Adipose tissue (tissue), 3 donors: Measurements from ENCODE around the gene MB21D2. TPM values are rescaled to one million over a fixed set of nuclear protein-coding genes. Genes with fewer than 3 reads are reported as not detected.
"Not testable (repeated sequence)": the region's sequence is repeated elsewhere in the genome, so short reads cannot be mapped to it uniquely, and the experiment has no call there.

Experiments used
- H3K27ac ChIP-seq: one replicate; pipeline ENCODE4 v1.5.1; 2013; ENCODE audit warnings: low read depth, low read length
- WGBS, 3 donors: extraction: QIAGEN DNeasy Blood & Tissue Kit; methylation state at CpG; one replicate each; pipeline ENCODE4 v1.1.7; 2013; 5-methylcytosine and 5-hydroxymethylcytosine counted together
- polyA plus RNA-seq, 3 donors: library from polyadenylated mRNA; stranded (reverse); fragments of 200-250 nt; gene quantifications; one replicate each; pipeline ENCODE4 v1.2.3, GENCODE V29; 2013
- donor health status: healthy with polysubstance abuse.
- donor health status: Bipolar disorder and iron deficiency.
- donor health status: healthy.

The MB21D2 gene
- polyA plus RNA-seq, 3 donors: 0.56 to 5.0 (median 4.6) TPM

DNA sequence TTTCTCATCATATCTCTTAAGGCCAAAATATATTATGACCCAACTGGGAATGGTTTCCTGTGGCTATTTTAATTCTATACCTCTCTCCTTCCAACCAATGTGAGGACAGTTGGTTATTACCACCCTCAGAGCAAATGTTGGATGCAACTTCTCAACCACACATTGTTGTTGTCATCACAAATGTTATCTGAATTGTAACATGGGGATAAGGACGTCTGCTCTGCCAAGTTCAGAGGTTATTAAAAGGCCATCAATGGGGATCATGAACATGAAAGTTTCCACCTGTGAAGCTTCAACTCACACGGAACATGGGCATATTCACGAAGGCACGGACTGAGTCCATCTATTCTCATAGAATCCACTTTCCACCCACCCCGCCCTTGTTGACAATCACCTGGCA is 46.8 kb downstream of the MB21D2 start:
- 86 to 90% (median 89%) methylated on average over 5 of the region's 5 CpGs for WGBS, 3 donors
- no peak overlapping the region for H3K27ac ChIP-seq

DNA sequence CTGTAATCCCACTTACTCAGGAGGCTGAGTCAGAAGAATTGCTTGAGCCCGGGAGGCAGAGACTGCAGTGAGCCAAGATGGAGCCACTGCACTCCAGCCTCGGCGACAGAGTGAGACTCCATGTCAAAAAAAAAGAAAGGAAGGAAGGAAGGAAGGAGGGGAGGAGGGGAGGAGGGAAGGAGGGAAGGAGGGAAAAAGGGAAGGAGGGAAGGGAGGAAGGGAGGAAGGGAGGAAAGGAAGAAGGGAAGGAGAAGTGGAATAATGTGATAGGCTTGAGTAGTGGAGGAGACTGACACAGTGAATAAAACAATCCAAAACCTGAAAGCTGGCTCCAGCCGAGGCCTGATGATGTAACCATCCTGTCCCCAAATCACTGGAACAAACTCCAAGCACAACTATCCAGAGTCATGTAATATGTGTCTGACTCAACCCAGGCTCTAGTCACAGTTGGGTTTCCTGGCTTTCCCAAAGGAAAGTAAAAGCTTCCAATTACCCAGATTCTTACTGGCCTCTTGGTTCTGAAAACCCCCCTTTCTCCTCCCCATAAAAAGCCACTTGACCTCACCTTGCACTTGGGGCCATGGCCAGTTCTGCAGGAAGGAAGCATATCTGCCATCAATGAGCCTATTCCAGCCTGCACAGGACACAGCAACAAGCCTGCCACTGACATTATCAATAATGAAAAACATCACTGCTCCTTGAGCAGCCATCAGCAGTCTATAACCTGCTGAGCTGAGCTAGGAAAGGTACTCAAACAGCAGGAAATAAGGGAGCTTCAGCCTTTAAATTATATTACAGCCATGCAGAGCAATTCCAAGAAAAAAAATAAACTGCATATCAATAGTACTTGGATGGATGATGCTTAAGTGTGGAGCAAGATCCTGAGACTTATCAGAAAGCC is 48.3 kb downstream of the MB21D2 start:
- H3K27ac ChIP-seq: no peak overlapping the region
- WGBS, 3 donors: 64 to 96% (median 74%) methylated on average over 4 of the region's 4 CpGs

DNA sequence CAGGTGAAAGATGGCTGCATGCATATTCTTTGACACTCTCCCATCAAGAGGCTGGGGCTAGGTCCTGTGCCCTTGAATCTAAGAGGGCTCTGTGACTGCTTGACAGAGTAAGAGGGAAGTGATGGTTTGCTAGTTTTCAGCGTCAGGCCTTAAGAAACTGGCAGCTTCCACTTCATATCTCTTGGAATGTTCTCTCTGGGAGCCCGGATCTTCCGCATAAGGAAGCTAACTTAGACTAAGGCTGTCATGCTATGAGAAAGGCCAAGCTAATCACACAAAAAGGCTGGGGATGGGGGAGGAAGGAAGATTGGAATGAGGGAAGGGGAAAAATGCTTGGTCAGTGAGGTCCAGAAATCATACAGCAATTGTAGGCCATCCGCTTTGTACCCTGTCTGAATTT is 50.0 kb downstream of the MB21D2 start:
- no peak overlapping the region for H3K27ac ChIP-seq
- WGBS, 3 donors: 75 to 90% (median 85%) methylated on average over 4 of the region's 4 CpGs

DNA sequence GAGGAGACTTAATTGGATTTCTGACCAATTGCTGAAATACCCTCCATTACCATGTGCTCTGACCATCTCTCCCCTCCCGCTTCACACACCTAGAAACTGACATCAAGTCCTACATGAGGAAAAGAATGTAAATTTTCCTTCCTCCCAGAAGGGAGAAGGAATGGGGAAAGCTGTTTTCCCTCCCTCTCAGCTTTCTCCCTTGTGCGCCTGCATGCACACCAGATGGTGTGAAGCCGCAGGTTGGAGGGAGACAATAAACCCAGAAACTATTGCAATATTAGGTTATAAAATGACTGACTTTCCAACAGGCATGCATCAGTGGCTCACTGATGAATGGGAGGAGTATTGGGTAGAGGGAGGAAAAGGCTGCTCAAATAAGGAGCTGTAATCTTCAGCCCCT is 50.9 kb downstream of the MB21D2 start:
- 95 to 99% (median 96%) methylated on average over 3 of the region's 3 CpGs for WGBS, 3 donors
- H3K27ac ChIP-seq: no peak overlapping the region

DNA sequence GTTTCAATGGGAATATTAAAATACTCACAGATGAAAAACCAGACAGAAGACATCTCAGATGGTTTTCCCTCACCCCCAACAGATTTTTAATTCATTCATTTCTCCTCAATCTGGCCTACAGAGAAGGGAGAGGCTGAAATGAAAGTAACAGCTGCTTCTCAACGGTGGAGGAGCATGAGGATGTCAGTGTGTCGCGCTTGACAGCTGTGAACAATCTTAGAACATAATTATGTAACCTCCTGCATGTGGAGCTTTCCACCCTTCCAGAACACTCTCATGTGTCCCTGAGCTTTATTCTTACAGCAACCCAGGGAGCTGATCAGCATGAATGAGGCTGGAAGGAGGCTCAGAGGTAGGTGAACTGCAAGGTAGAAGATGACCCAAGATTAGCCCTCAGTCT is 52.7 kb downstream of the MB21D2 start:
- WGBS, 3 donors: 36 to 80% (median 57%) methylated on average over 3 of the region's 3 CpGs
- no peak overlapping the region for H3K27ac ChIP-seq

DNA sequence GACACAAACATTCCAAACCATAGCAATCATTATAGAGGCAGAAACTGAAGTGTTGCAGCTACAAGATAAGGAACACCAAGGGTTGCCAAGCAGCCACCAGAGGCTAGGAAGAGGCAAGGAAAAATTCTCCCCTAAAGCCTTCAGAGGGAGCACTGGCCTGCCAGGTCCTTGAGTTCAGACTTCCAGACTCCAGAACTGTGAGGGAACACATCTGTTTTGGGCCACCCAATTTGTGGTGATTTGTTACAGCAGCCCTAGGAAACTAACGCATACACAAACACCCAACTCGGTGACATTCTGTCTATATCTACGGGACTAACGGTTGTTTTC is 54.6 kb downstream of the MB21D2 start:
- WGBS, 3 donors: 93 to 96% (median 94%) methylated on average over 4 of the region's 4 CpGs
- no peak overlapping the region for H3K27ac ChIP-seq

DNA sequence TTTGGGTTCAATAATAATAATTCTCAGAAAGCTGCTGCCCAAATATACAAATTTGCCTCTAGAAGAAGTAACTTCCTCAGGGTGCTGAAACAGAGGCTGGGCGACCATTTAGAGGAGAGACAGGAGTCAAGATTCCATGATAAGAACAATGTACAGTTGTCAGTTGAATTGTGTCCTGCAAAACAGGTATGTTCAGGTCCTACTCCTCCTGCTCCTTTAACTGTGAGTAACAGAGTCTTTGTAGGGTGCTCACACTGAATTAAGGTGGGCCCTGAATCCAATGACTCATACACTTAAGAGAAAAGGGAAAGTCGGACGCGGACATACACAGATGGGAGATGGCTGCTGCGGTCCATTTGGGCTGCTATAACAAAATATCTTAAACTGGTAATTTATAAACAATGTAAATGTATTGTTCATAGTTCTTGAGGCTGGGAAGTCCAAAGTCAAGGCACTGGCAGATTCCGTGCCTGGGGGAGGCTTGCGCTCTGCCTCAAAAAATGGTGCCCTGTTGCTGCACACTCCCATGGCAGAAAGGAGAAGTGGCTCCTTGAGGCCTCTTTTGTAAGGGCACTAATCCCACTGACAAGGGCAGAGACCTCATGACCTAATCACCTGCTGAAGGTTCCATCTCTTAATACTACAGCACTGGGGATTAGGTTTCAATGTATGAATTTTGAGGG is 55.1 kb downstream of the MB21D2 start:
- no peak overlapping the region for H3K27ac ChIP-seq
- WGBS, 3 donors: 96 to 98% (median 97%) methylated on average over 7 of the region's 7 CpGs

DNA sequence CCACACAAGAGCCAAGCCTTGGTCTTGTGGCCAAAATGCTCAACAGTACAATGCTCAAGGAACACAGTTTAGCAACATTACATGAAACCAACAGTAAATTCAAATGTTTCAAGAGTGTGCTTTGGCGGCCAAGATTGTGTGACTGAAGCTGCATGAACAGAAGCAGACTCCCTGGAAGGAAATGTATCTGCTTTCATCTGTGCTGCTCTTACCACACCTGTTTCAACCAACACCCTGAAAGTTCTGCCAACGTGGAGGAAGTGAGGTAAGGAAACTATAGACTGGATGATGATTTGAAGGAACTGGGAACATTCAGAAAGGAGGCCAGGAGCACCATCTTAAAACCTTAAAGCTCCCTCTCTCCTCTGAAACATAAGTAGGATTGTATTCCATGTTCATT is 55.7 kb downstream of the MB21D2 start:
- WGBS, 3 donors: 76 to 94% (median 80%) methylated on average over 2 of the region's 2 CpGs
- no peak overlapping the region for H3K27ac ChIP-seq

DNA sequence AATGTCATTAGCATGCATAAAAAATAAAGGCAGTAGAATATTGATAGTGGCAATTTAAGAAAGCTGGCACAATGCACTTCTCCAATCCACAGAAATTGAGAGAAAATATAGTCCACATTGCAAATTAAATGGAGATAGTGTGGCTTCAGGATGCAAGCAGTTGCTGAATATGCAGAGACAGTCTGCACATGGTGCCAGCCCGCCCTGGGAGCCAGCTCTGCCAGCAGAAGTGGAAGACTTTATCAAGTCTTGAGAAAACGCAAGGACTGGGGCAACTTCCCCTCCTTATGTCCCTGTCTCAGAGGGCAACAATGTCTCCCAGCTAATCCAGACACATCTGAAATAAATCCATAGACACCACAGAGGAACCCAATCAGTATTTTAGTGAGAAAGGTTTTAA is 57.2 kb downstream of the MB21D2 start:
- no peak overlapping the region for H3K27ac ChIP-seq
- 77 to 89% (median 84%) methylated on average over 2 of the region's 2 CpGs for WGBS, 3 donors

DNA sequence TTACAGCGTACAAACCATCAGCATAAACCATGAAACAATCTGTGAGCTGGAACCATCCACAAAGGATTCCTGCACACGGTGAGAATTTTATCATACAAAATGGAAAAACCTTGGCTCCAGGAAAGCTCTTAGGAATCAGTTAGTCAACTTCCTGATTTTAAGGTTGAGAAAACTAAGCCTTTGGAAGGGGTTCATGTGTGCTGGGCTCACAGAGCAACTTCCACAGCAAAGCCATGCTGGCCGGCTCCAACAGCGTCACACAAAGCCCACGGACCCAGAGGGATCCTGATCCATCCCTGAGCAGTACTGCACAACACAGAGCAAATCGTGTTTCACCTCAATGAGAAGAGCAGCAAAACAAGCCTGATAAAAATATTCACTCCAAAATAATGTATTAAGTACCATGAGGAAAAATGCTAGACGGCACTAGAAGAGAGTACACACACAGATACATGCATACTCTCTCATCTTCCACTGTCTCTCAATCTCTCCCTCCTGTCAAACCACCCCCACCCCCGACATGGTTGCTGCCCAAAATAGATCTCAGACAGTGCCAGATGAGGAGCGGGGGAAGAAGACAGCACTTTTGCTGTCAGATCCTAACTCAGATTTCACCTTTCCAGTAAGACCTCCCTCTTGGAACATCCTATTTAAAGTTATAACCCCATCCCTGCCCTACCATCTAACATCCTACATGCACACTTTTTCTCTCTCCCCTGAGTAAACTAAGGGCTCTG is 58.6 kb downstream of the MB21D2 start:
- WGBS, 3 donors: 66 to 78% (median 67%) methylated on average over 9 of the region's 9 CpGs
- no peak overlapping the region for H3K27ac ChIP-seq

DNA sequence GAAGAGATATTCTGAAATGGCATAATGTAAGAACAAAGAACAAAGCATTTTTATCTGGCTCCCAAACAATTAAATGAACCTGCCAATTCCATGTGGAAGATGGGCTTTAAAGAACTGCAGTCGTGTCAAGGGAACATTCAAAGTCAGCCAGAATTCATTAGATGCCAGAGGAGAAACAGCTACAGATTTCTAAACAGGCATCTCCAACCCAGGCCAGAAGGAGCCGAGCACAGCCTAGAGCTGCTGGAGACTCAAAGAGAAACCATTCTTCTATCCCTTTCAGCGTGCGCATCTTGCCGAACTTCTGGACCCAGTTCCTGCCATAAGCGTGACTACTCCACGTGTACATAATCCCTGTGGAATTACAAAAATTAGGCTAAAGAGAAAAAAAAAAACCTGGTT is 60.4 kb downstream of the MB21D2 start:
- H3K27ac ChIP-seq: no peak overlapping the region
- WGBS, 3 donors: 78 to 92% (median 84%) methylated on average over 7 of the region's 7 CpGs

DNA sequence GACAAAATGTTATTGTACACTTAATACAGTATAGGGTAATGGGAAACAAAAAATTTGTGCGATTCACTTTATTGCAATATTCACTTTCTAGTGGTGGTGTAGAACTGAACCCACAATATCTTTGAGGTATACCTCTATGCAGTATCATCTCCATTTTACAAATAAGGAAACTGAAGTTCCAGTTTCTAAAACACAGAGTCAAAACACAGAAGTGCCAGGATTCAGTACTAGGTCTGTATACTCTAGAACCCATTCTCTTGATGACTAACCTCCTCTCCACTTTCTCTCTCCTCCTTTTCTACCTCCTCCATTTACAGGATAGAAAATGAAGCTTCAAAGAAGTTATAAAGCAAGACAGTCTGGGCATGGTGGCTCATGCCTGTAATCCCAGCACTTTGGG is 62.2 kb downstream of the MB21D2 start:
- 100% methylated on average over 1 of the region's 1 CpG for WGBS, 3 donors
- no peak overlapping the region for H3K27ac ChIP-seq

DNA sequence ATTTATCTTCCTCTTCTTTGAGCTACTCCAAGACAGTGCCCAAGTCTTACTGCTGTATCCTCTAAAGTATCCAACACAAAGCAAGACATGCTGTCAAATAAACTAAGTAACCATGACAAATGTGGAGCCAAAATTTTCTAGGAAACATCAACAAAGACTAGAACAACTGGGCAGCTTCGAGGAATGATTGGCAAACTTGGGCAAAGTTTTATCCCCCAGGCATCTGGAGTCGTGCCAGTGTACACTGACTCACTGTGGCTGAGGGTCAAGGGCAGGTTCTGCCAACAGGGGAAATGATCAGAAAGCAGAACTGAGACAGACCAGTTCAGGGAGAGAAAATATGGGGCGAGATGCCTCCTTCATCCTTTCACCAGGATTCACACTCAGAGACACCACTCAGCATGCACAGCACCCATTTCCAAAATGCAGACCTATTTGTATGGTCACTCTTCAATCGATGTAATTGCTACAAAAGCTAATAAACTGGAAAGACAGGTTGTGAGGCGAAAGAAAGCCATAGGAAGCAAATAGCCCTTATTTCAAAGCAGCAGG is 65.8 kb downstream of the MB21D2 start:
- WGBS, 3 donors: 17 to 54% (median 51%) methylated on average over 5 of the region's 5 CpGs
- no peak overlapping the region for H3K27ac ChIP-seq

DNA sequence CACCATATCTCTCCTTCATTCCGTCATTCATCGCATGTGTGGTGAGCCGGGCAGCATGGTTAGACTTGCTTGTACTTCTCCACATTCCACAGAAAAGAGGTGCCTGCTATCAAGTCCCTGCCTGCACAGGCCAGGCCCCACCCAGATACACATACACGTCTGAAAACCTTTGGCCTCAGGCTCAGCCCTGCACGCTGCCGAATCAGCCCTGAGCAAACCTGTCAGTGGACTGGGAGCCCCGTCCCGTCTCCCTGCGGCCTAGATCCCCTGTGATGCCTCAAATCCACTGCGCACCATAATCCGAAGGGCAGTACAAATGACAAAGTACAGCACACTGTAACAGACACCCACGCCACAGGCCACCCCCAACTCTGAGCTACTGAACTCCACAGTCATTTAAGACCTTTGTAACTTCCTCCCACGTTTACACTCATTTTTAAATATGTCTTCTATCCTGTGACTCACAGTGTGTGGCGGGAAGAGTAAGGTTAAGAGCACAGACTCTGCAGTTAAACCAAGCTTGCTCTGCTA is 67.1 kb downstream of the MB21D2 start:
- WGBS, 3 donors: 82 to 85% (median 84%) methylated on average over 14 of the region's 14 CpGs
- no peak overlapping the region for H3K27ac ChIP-seq

DNA sequence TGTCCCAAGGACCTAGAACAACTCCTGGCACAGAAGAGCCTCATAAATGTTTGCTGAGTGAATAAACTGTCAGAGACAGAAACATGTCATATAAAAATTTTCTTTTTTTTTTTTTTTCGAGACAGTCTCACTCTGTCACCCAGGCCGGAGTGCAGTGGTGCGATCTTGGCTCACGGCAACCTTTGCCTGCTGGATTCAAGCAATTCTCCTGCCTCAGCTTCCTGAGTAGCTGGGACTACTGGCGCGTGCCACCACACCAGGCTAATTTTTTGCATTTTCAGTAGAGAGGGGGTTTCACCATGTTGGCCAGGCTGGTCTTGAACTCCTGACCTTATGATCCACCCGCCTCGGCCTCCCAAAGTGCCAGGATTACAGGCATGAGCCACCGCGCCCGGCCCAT is 67.8 kb downstream of the MB21D2 start:
- WGBS, 3 donors: 95 to 97% (median 96%) methylated on average over 11 of the region's 11 CpGs
- H3K27ac ChIP-seq: not testable (repeated sequence)

DNA sequence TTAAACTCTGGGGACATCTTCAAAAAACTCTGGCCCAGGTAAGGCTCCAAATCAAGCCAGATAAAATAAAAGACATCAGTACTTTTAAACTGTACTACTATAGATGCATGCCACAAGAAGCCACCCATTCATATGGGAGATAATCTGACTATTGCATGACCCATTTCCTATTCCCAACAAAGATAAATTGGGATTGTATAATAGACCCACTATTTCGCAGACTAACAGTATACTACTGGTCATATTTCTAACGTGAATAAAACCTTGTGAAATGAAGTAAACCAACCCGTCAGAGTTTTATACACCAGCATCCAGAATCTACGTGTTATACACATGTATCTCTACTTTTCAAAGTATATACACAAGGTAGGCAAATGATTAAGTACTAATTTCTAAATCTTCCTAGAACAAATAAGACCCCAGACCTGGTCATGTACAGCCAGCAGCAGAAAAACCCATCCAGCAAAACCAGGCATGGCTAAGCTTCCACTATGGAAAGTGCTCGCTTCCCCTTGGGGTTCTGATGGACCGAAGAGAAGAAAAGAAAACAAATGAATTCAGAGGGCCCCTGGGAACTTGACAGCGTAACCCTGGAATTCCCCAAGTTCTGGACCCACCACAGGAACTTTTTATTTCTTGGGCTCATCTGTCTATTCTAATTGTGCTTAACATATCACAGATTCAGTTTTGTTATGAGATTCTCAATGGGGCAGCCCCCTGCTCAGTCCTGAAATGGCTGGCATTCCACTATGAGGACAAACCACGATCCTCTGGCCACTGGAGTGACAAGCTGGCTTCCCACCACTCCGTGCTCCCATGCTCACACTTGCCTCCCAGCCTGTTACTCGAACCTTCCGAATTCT is 69.1 kb downstream of the MB21D2 start:
- 80 to 94% (median 86%) methylated on average over 11 of the region's 11 CpGs for WGBS, 3 donors
- H3K27ac ChIP-seq: no peak overlapping the region

DNA sequence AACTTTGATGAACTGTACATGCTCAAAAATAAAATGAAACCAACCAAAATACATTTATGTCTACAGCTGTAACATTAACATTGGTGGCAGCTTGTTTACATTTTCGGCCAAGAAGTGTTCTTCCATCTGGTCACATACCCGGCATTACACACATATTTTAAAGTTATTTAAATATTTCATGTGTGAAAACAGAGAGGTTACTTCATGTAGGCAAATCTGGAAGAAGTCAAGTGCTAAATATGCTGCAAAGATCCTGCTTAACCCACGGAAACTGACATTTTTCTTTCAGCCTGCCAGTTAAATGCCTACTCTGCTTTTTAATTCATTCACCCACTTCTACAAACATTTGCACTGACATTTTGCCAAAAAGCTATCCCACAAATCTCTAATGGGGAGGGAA is 69.7 kb downstream of the MB21D2 start:
- WGBS, 3 donors: 69 to 82% (median 71%) methylated on average over 3 of the region's 3 CpGs
- no peak overlapping the region for H3K27ac ChIP-seq

DNA sequence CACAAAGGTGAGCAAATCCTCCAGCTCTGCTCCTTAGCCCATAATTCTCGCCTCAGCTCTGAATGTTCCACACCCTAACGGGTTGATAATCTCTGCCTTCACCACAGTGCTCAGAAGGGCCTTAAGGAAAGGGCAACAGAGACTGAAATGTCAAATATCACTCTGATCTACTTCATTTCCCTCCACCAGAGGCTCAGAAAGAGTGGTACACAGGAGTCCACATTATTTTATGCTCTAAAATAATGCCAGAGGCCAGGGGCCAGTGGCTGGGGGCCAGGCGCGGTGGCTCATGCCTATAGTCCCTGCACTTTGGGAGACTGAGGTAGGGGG is 72.2 kb downstream of the MB21D2 start:
- no peak overlapping the region for H3K27ac ChIP-seq
- WGBS, 3 donors: 90 to 96% (median 95%) methylated on average over 4 of the region's 4 CpGs
